ENCODE data around the gene FMNL1. TPM values are rescaled to one million over a fixed set of nuclear protein-coding genes. Genes with fewer than 3 reads are reported as not detected.

The FMNL1 gene
- total and polyA plus RNA-seq, 12 donors: 5.3 to 28.7 (median 9.8) TPM

- Histone ChIP-seq H3K36me3 (peaks cover 0 to 67% (median 15%) of the 10 kb centered on the region in 9 donors), H3K4me1 (peaks cover 24 to 72% (median 58%) of the 10 kb centered on the region in 9 donors), H3K27me3 (no peaks in the 10 kb centered on the region), H3K27ac (peak overlapping the region in 8 of 10 donors; percentile 38 to 90 (median 74)), H3K4me3 (no peak overlapping the region), H3K9me3 (no peaks in the 10 kb centered on the region)
- ATAC-seq (peak in 4 of 8 donors; percentile 26 to 52 (median 38)), DNase-seq (no peak)
- intact Hi-C loops (cut with DNase I): loop anchor here in 9 of 10 donors (2.0 to 10.0 kb wide), 6 partner anchors 32 to 107 kb away; partner anchors contain the start of gene FMNL1 (in 5 of the 9)
- WGBS, 2 donors: 42 to 58% methylated on average over 3 of the region's 3 CpGs
- no peak for TF ChIP-seq CTCF (IDR thresholded peaks at IDR 0.05)
Observed at GRCh38 chr17:45279898-45280297, 58.2 kb downstream of the FMNL1 start.

DNA sequence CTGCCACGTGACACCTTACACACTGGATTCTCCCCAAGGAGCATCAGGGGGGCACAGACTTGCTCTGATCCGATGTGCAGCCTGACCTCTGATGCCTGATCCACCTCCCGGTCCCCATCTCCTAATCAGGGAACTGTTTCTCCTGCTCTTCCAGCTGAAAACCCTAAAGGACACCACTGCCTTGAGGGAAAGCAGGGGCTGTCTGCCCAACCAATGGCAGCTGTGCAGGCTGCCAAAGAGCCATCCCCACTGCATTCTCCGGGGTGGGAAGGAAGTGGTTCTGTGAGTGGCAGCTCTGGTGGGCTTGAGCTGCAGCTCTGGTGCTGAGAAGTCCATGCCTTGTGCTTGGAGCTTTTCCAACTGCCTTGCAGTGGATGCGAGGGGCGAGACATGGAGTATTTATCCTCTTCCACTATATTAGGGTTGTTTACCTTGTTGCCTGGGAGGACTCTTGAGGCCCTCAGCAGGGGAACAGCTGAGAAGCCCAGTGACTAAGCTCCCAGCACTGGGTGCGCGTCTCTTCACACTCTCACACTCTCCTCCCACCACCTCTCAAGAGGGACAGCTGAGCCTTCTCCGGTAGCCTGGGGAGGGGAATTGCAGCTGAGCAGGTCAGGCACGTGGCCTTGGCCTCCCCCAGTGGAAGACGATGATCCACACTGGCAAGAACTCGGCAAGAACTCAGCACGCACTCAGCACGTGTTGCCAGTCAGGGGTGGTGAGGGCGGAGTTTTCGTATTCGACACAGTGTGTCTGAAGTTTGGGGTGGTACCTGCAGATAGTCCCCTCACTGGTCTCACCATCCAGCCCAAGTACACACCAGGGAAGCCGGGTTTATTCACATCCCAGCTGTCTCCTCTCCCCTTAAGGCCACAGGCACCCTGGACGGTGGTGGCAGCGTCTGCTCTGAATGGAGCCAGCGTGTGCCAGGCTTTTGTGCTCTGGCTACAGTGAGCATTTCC is 61.3 kb downstream of the FMNL1 start:
- TF ChIP-seq CTCF (IDR thresholded peaks at IDR 0.05): no peak
- peak in 1 of 2 donors; percentile 57 for DNase-seq
- peak; percentile 11 to 87 (median 54) for ATAC-seq
- Histone ChIP-seq H3K27me3 (no peaks in the 10 kb centered on the region), H3K4me3 (no peak overlapping the region), H3K27ac (peak overlapping the region; percentile 22 to 87 (median 78)), H3K36me3 (peaks cover 0 to 90% (median 43%) of the 10 kb centered on the region in 9 donors), H3K9me3 (no peaks in the 10 kb centered on the region), H3K4me1 (peaks cover 23 to 70% (median 50%) of the 10 kb centered on the region in 9 donors)
- WGBS, 2 donors: 33 to 56% methylated on average over 21 of the region's 21 CpGs
- intact Hi-C loops (cut with DNase I): no loop called here

GRCh38 chr17:45283711-45284110 is 62.0 kb downstream of the FMNL1 start:
- intact Hi-C loops (cut with DNase I): no loop called here
- peaks cover 0 to 95% (median 46%) of the 10 kb centered on the region in 9 donors for H3K36me3 ChIP-seq

More at GRCh38 chr17:45283711-45284110, 62.0 kb downstream of the FMNL1 start:
- no peaks in the 10 kb centered on the region for H3K9me3 ChIP-seq
- DNase-seq: no peak
- TF ChIP-seq CTCF (IDR thresholded peaks at IDR 0.05): no peak
- peaks cover 20 to 70% (median 50%) of the 10 kb centered on the region in 9 donors for H3K4me1 ChIP-seq
- ATAC-seq: no peak
- WGBS, 2 donors: 84 to 90% methylated on average over 10 of the region's 10 CpGs
- peak overlapping the region; percentile 22 to 87 (median 78) for H3K27ac ChIP-seq
- H3K27me3 ChIP-seq: no peaks in the 10 kb centered on the region
- no peak overlapping the region for H3K4me3 ChIP-seq
